NOMO-1 treated with dmso at 0.1 percent for 144 hours (cell line): ENCODE measurements around the gene MCM3AP.

ENCODE experiments used
- DNase-seq: peaks from one replicate; lab custom pipeline; 2025; ENCODE audit not compliant: unreplicated experiment; lab: John Stamatoyannopoulos, UW

Gene MCM3AP

DNA sequence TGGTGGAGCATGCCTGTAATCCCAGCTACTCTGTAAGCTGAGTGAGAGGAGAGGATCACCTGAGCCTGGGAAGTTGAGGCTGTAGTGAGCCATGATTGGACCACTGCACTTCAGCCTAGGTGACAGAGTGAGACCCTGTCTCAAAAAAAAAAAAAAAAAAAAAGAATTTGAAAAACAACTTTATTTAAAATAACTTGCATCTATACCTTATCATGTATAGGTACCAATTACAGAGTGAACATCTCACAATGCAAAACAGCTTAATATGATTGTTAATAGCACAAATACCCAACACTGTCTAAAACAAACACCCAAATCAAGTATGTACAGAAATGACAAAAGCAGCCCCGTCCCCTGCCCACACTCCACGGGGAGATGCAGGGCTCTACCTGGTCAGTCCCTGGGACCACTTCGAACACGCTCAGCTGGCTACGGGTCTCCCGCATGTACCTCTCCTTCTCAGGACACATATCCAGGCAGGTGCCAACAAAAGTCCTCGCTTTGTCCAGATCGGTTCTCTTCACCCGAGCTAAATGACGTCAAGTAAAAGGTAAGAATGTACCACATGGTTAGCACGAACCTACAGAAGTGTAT lies 10.5 kb downstream of the MCM3AP start:
- no peak for DNase-seq

DNA sequence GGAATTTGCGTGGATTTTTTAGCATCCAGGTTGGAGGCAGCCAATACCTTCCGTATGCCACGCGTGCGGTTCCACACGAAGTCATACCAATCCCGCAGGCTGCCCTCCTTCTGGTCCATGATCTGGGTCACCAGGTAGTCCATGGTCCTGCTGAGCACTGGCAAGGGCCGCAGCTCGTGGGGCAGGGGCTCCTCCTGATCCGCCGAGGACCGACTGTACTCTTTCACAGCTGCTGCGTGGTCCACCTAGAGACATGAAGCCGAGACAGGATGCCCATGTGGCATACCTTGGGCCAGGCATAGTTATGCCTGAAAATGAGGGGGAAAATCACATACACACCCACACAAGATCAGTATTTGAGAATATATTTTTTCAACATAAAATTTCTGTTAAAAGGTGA lies 12.1 kb downstream of the MCM3AP start:
- DNase-seq = no peak

DNA sequence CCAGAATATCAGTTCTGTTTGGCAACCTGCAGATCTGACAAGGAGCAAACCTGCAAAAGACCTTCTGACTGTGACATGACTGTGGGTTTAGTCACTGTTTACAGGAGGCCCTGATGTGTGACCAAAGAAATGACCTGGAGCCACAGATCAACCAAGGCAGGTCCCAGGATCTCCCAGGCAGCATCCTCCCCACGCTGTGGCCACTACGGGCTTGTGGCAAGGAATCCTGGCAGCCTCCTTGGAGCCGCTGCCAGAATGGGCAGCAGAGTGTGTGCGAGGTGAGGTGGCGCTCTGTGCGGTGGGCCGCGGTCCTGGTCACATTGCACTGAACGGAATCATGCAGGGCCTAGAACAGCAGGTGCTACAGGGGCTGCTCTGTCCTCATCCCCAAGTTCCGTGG lies 15.9 kb downstream of the MCM3AP start:
- no peak for DNase-seq

DNA sequence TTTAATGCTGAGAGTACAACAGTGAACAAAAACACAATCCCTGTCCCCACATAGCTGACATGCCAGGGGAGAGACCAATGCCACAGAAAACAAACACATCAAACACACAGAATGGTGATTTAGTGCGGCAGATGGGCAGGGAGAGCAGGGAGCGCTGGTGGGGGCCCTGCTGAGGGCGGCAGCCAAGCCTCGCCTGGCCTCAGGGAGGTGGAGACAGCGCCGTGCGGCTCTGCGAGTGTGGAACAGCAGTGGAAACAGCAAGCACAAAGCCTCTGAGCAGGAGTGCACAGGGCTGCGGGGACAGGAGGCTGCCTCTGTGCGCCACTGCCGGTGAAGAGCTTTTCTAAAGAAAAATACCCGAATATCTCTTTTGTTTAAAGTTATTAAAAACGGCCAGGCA lies 17.0 kb downstream of the MCM3AP start:
- no peak for DNase-seq

DNA sequence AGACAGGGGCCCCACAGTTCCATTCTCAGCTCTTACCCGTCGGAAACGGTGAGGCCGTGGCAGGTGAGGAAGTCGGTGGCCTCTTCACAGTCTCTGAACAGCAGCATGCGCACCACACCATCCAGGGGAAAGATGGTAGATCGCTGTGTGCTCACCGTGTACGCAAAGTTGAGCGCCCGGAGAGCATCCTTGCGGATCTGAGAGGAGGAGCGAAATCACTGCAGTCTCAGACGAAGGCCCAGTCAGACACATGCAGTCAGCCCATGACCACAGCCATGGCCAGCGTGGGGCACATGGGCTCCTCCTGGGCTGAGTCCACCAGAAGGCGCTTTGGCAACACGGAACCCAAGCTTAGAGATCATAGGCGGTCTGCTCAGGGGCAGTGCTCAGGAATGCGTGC lies 18.5 kb downstream of the MCM3AP start:
- DNase-seq = no peak

DNA sequence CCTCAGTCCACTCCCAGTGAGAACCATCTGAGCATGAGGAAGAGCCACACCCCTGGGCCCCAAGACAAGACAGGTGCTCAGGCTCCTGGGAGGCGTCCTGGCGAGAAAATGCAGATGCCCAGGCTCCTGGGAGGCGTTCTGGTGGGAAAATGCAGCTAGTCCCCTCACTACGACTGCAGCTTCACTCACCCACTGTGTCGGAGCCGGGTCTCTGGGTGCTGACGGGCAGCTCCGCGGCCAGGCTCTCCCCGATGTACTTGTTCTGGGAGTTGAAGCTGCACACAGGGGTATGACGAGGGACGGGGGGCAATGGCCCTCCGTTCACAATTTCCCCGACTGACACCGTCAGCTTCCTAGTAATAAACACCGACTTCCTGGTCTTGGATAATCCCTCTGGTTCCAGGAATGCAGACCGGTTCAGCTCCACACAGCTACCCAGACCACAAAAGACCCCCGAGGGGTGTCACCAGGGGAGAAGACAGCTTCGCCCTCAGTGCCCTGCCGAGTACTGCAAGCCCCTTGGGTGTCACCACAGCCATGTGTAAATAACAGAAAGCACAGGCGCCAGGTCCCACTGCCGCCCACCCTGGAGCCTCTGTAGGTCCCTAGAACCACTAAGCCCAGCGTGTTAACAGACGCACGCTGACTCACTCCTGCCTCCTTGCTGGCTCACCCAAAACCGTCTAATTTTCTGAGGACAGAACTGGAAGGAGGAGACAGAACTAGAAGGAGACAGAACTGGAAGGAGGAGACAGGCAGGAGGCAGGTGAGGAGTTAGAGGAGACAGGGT lies 19.5 kb downstream of the MCM3AP start:
- no peak for DNase-seq

DNA sequence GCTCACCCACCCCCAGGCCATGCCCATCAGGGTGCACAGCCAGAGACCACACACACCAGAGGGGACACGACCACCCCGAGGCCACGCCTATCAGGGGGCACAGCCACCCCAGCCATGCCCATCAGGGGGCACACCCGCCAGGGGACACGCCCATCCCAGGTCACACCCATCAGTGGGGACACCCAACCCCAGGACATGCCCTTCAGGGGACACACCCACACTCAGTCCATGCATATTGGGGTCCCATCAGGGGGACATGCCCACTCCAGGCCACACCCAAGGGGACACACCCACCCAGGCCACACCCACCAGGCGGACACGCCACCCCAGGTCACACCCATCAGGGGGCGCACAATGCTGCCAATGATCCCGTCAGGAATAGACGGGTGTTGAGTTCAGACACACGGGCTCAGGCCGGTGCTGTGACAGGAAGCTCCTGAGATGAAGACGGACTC lies 20.7 kb downstream of the MCM3AP start:
- no peak for DNase-seq

DNA sequence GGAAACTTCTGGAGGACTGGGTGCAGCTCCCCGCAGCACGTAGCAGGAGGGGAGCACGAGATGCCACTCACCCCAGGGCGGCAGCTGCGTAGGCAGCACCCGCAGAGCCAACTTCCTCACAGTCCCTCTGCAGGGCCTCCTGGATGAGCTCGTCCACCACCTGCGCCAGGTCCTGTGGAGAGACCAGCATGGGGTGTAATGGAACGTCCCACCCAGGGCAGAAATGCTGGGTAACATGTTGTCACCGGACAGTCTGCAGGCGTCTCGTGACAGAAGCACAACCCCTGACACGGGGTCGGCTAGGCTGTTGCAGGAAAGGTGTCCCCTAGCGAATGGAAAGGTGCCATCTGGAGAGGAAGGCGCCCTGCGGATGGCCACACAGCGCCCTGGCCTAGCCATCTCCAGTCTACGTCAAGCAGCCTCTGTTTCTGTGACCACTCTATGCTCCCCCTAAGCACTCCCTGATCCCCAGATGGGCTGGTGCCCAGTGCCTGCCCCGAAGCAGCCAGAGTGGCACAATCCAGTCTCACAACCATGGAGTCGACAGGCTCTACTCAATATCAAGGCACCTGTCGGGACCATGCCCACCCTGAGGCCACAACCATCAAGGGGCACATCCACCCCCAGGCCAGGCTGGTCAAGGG lies 21.2 kb downstream of the MCM3AP start:
- DNase-seq = no peak

DNA sequence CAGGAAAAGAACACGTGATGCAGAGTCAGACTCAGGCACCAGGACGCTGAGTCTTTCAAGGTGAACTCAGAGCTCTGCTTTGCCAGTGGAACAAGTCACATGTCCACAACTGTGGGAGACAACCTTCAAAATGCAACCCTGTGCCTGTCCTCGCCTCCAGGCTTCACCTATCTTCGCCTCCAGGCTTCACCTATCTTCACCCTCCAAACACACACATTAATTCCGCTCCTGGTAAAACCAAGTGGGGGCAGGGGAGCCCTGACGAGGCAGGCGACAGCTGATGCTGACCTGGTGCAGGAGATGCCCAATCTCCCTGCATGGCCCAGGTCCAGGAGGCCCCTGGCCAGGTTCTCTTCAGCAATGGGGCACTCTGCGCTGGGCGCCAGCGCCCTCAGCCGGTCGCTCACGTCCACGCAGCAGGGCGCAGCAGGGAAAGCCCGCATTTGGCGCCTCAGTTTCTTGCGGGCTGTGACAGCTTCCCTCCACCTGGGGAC lies 28.9 kb downstream of the MCM3AP start:
- no peak for DNase-seq

DNA sequence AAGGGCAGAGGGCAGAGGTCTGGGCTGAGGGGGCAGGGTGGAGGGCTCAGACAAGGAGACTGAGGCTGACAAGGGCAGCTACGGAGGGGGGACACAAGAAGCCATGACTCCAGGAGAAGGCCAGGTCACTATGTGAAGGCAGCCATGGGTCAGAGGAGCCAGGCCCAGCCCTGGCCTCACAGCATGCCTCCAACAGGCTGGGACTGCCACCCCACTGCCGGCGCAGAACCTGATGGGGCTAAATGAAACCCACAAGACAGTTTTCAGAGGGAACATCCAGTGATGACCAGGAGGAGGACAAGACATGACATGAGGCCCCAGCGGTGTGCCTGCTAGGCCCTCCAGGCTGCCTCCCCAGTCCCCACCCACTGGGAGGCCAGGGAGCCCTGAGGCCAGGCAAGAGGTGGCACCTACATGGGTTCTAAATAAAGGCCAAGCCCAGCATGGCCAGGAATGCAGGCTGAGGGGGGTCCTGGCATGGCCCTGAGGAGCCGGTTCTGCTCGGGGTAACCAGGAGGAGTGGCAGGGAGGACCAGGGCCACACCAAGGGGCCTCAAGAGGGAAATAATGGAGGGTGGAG lies 29.6 kb downstream of the MCM3AP start:
- no peak for DNase-seq

DNA sequence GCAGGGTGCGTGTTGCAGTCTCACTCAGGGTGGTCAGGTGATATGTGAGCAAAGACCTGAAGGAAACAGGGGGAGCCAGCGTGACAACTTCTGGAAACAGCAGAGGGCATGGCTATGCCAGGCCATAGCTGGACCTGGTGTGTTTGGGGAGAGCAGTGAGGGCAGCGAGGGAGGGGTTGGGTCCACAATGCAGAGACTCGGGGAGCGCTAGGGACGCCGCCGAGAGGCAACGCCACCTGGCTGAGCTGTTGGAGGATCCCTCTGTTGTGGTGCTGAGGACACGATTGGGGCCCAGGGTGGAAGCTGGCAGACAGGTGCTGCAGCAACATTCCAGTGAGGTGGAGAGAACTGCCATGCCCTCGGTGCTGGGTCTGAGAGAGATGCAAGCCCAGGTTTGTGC lies 30.2 kb downstream of the MCM3AP start:
- no peak for DNase-seq

DNA sequence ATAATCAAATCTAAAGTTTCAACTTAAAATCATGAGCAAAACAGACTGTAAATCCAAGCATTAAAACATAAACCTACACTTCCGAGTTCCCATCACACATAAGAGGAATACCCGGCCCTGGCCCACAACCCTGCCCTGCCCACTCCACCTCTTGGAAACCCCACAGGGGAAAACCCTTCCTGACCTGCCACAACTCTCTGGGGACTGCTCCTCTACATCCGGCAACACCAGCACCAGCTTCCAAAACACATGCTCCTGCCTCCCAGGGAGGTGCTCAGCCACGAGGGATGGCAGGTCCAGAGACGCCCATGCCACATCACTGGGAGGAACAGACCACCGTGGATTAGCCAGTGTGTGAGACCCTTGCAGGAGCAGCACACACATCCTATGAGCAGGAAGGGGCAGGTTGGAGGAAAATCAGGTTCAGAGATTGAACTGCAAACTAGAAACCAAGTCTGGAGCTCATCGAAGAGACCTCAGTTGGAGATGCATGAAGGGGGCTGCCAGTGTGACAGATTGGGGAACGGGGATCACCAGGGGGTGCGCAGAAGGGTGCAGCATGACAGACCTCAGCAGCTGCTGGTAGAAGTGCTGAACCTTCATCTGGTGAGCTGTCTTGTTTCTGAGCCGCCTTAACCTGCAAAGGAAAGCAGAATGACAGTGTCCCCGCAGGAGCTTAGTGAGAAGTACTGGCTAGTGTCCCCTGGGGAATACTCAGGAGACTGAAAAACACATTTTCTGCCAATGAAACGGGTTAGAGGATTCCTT lies 31.0 kb downstream of the MCM3AP start:
- DNase-seq = no peak

DNA sequence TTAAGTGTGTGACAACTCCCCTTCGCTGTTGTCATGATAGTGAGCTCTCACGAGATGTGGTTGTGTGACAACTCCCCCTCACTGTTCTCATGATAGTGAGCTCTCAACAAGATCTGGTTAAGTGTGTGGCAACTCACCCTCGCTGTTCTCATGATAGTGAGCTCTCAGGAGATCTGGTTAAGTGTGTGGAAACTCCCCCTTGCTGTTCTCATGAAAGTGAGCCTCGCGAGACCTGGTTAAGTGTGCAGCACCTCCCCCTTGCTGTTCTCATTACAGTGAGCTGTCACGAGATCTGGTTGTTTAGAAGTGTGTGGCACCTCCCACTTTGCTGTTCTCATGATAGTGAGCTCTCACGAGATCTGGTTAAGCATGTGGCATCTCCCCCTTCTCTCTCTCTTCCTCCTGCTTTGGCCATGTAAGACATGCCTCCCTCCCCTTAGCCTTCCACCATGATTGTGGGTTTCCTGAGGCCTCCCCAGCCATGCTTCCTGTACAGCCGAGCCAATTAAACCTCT lies 31.7 kb downstream of the MCM3AP start:
- DNase-seq = no peak

DNA sequence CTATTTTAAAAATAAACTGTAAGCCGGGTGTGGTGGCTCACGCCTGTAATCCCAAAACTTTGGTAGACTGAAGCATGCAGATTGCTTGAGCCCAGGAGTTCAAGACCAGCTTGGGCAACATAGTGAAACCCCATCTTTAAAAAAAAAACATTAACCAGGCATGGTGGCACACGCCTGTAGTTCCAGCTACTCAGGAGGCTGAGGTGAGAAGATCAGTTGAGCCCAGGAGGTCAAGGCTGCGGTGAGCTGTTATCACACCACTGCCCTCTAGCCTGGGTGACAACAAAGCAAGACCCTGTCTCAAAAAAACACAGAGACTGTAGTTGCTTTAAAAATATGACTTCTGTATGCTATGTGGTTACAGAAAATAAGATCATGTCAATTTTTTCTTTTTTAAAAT lies 32.6 kb downstream of the MCM3AP start:
- no peak for DNase-seq

DNA sequence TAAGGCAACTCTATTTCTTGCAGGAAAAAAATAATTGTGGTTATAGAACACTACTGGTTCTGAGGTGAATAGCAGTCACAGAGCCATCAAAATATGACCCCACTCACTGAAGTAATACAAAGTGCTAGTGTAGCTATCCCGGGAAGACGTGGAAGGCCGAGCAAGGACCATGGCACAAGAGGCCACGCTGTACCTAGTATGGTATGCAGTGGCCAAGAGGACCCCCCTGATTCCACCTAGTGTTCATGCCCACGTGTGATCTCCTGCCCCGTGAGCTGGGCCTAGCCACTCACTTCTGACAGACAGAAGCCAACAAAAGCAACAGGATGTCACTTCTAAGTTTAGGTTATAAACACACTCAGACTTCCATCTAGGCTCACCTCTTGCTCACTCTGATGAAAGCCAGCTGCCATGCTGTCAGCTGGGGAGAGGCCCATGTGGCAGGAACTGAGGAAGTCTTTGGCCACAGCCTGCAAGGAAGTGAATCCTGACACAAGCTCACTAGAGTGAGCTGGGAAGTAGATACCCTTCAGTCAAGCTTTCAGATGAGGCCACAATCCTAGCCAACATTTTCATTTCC lies 35.2 kb downstream of the MCM3AP start:
- no peak for DNase-seq

DNA sequence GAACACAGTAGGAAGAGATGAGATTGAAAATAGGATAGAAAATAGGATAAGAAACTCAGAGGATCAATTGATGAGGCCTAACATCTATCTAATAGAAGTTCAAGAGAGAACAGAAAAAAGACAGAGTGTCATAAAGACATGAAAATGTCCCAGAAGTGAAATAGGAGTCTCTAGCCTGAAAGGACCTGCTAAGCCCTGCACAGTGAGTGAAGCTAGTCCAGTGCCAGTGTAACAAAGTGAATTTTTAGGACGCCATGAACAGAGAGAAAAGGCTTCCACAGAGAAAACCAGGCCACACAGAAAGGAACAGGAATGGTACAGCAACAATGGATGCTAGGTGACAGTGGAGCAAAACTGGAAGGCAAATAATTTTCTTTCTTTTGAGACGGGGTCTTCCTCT lies 36.6 kb downstream of the MCM3AP start:
- DNase-seq = no peak

DNA sequence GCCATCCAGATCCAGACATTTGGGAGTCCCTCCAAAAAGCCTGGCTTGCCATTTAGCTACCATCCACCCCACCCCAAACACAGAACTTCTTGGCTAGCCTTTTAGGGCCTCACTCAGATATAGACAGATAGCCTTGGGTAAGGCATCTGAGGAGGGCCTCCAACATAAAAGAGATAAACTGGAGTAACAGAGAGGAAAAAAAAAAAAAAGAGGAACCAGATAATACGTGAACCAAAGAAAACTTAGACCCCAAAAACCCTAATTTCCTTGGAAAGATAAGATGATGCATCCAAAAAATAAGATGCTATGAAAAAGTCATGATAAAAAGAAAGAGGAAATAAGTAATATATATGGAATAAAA lies 37.0 kb downstream of the MCM3AP start:
- DNase-seq = no peak

DNA sequence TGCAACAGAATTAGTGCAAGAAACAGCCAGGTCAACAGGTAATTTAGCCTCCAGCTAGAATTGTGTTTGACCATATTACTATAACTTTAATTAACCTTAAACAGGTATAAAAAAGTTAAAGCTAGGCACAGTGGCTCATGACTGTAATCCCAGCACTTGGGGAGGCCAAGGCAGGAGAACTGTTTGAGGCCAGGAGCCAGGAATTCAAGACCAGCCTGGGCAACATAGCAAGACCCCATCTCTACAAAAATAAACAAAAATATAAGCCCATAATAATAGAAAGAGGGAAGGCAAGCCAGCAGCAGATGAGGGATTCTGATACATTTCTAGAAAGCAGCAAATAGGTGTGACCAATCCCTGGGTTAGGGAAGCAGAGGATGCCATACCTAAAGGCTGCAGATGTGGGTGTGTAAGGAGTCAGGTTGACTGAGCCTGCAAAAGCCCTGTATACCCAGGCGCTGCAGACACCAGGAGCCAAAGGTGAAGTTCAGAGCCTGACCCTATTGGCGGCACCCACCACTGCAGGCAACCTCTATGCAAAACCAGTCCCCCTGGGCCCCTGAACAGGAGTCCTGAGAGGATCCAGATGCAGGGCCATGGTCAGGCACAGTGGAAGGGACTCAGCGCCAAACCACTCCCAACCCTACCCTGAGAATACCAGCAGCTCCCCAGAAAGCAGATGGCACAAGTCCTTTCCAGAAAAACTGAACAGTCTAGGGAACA lies 37.6 kb downstream of the MCM3AP start:
- no peak for DNase-seq

DNA sequence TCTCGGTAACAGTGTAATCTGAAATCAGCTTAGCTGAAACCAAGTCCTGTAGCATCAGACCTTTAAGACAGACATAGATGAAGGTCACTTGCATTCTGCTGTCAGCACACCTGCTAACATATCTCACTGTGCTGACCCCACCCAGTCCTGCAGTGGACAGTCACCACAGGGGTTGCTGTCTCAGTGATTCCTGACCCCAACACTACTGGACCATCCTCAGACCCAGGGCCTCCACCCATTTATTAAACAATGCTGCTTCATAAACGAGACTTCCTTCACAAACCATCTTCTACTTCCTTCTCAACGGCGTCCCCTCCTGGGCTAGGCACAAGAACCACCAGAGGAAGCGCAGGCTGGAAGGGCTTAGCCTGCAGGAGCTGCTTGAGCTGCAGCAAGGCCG lies 39.1 kb downstream of the MCM3AP start:
- no peak for DNase-seq
